ENCODE measurements around the gene UPF3A. TPM values are rescaled to one million over a fixed set of nuclear protein-coding genes. Genes with fewer than 3 reads are reported as not detected.
"Not testable (repeated sequence)": the region's sequence is repeated elsewhere in the genome, so short reads cannot be mapped to it uniquely, and the experiment has no call there.

The UPF3A gene
- polyA plus RNA-seq, 1 donor = 94.1 TPM

GRCh38 chr13:114353382-114353781 lies 72.0 kb downstream of the UPF3A start:
- DNase-seq; H3K9me3 ChIP-seq (ENCODE audit: control insufficient read depth, low read depth, low read length); H3K36me3 ChIP-seq (ENCODE audit: control insufficient read depth, insufficient read depth, low read length); H3K4me1 ChIP-seq (ENCODE audit: control insufficient read depth, insufficient read depth, low read length); H3K27ac ChIP-seq (ENCODE audit: low read length); H3K27me3 ChIP-seq (ENCODE audit: control insufficient read depth, insufficient read depth, low read length); H3K4me3 ChIP-seq (ENCODE audit: low read length): not testable (repeated sequence)
- no CpG with 5 or more reads among the region's 38 CpGs for WGBS (ENCODE audit: insufficient coverage, low lambda C conversion rate)

Other genes with a start within 250 kb of the UPF3A start
- 8.3 TPM for gene RASA3, start 149.0 kb upstream of the UPF3A start, polyA plus RNA-seq
- gene CFAP97D2, start 102.3 kb upstream of the UPF3A start, polyA plus RNA-seq = 0.06 TPM
- gene CDC16, start 46.7 kb upstream of the UPF3A start, polyA plus RNA-seq = 98.4 TPM
- 23.0 TPM for gene CHAMP1, start 32.9 kb downstream of the UPF3A start, polyA plus RNA-seq